ENCODE data around the gene ABCC1. TPM values are rescaled to one million over a fixed set of nuclear protein-coding genes. Genes with fewer than 3 reads are reported as not detected.

The ABCC1 gene
- total RNA-seq, 1 experiment from 2014 or later: 56.4 TPM

- no peaks in the 10 kb centered on the region for H3K27me3 ChIP-seq (ENCODE audit: insufficient read depth, low read length)
- H3K23me2 ChIP-seq (ENCODE audit: insufficient read length, low read depth, low read length, poor library complexity, severe bottlenecking): no peaks in the 10 kb centered on the region
- H3K4me2 ChIP-seq (ENCODE audit: insufficient read depth, insufficient read length, low read length): no peak overlapping the region
- H3K18ac ChIP-seq (ENCODE audit: insufficient read length, low read depth, low read length): no peak overlapping the region
- Mint-ChIP-seq H3K4me1 (peaks cover 7 to 8% of the 10 kb centered on the region in 2 experiments), H3K27me3 (ENCODE audit: low read depth) (no peaks in the 10 kb centered on the region), H3K27ac (0 out of 7 replicates have a peak overlapping the region, but pooled peaks of 1 of the 3 experiments have one; percentile 96), H3K4me3 (no peak overlapping the region), H3K9me3 (no peaks in the 10 kb centered on the region), H3K36me3 (ENCODE audit: insufficient read depth in 1 of 3, low read depth in 3 of 3) (peaks cover 36 to 75% (median 62%) of the 10 kb centered on the region in 3 experiments)
- no peak overlapping the region for H2AFZ ChIP-seq (ENCODE audit: low read length)
- no peaks in the 10 kb centered on the region for H4K20me1 ChIP-seq (ENCODE audit: control insufficient read depth, insufficient read depth, insufficient read length)
- no peak overlapping the region for H4K91ac ChIP-seq (ENCODE audit: insufficient read length, low read depth, low read length)
- no peaks in the 10 kb centered on the region for H3K79me2 ChIP-seq (ENCODE audit: insufficient read depth, low read length)
- H3K27ac ChIP-seq (ENCODE audit: insufficient read length, low read depth, low read length): no peak overlapping the region
- no peak overlapping the region for H3K56ac ChIP-seq (ENCODE audit: insufficient read length, low read depth, low read length)
- no peak overlapping the region for H4K8ac ChIP-seq (replicated peaks; ENCODE audit: insufficient read length, low read depth, low read length)
- H2BK5ac ChIP-seq (ENCODE audit: insufficient read length, low read length): no peak overlapping the region
- H2BK120ac ChIP-seq (ENCODE audit: low read depth, low read length, poor library complexity, severe bottlenecking): no peak overlapping the region
- H3K4me1 ChIP-seq (ENCODE audit: insufficient read depth, low read length): peaks cover 3% of the 10 kb centered on the region; the same call in 1 of the 2 replicates
- no peak overlapping the region for H2BK12ac ChIP-seq (ENCODE audit: insufficient read length, low read depth, low read length)
- no peak overlapping the region for H4K5ac ChIP-seq (ENCODE audit: insufficient read length, low read depth, low read length)
- H3K79me1 ChIP-seq (ENCODE audit: insufficient read depth, low read depth, low read length, poor library complexity, severe bottlenecking): no peaks in the 10 kb centered on the region
- H3K9ac ChIP-seq (ENCODE audit: extremely low read depth, insufficient read length, low read length): no peak overlapping the region
- H3K4ac ChIP-seq (ENCODE audit: low read depth, low read length): no peak overlapping the region
- no peak overlapping the region for H2BK15ac ChIP-seq (ENCODE audit: low read depth, low read length)
- no peak overlapping the region for H3T11ph ChIP-seq (ENCODE audit: low read length)
- no peak overlapping the region for H2AK5ac ChIP-seq (ENCODE audit: insufficient read length, low read length)
- no peak for DNase-seq
- H3K9me3 ChIP-seq (ENCODE audit: control insufficient read depth, low read depth, low read length): no peaks in the 10 kb centered on the region
- no peak overlapping the region; the same call in 1 of the 2 replicates for H3K14ac ChIP-seq (ENCODE audit: insufficient read depth, low read length)
- WGBS (ENCODE audit: extremely low coverage, insufficient read length, low lambda C conversion rate): no CpG with 5 or more reads among the region's 2 CpGs
- TF ChIP-seq CTCF (conservative IDR thresholded peaks at IDR 0.05): no peak
- H3K23ac ChIP-seq (ENCODE audit: insufficient read length, low read depth, low read length): no peak overlapping the region
- H2BK20ac ChIP-seq (ENCODE audit: low read depth, low read length, poor library complexity, severe bottlenecking): no peak overlapping the region
These were observed 92.7 kb downstream of the ABCC1 start for GRCh38 chr16:16042076-16042475.
